Upper lobe of left lung (tissue), 6 donors: ENCODE results near the gene HEG1. TPM values are rescaled to one million over a fixed set of nuclear protein-coding genes. Genes with fewer than 3 reads are reported as not detected.

Experiments
- ATAC-seq, 2 donors: fragments of 200-7000 bp; cut with Tn5 transposase; one replicate each; pipeline ENCODE4 v1.9.1; 2022; ENCODE audit warnings: mild to moderate bottlenecking in 2 of 2, moderate library complexity in 2 of 2; ENCODE audit not compliant: low FRiP score in 2 of 2
- DNase-seq, 2 donors: peaks; one replicate each; pipeline ENCODE4 v3.0.0-alpha.2; 2019 to 2020
- H3K27ac ChIP-seq, 4 donors: fragments of 200-600 bp; sonication (generic); one replicate each; pipeline ENCODE4 v1.5.1; 2016 to 2019
- H3K27me3 ChIP-seq, 4 donors: fragments of 200-600 bp; sonication (generic); one replicate each; pipeline ENCODE4 v1.5.1; 2017 to 2019
- H3K36me3 ChIP-seq, 4 donors: fragments of 200-600 bp; sonication (generic); one replicate each; pipeline ENCODE4 v1.5.1; 2016 to 2019
- H3K4me1 ChIP-seq, 4 donors: fragments of 200-600 bp; sonication (generic); one replicate each; pipeline ENCODE4 v1.5.1; 2018 to 2019
- H3K4me3 ChIP-seq, 4 donors: fragments of 200-600 bp; sonication (generic); one replicate each; pipeline ENCODE4 v1.5.1; 2017 to 2019; ENCODE audit warnings: mild to moderate bottlenecking in 2 of 4, moderate library complexity in 1 of 4
- H3K9me3 ChIP-seq, 4 donors: fragments of 200-600 bp; sonication (generic); one replicate each; pipeline ENCODE4 v1.5.1; 2018 to 2019
- CTCF ChIP-seq, 6 experiments: fragments of 450-650 bp in 4 of 6; fragments of 200-600 bp in 2 of 6; sonication (generic) in 2 of 6; IDR thresholded peaks; one replicate each; pipeline ENCODE4 v1.5.1; 2016 to 2019; ENCODE audit warnings: antibody characterized with exemption in 6 of 6
- EP300 ChIP-seq, 4 donors: sonication (generic); formaldehyde crosslinking; IDR thresholded peaks; one replicate each; pipeline ENCODE4 v1.5.1; 2017; ENCODE audit warnings: antibody characterized with exemption in 4 of 4, control low read depth in 2 of 4
- POLR2A ChIP-seq, 4 donors: fragments of 450-650 bp; IDR thresholded peaks; one replicate each; pipeline ENCODE4 v1.5.1; 2016 to 2017; ENCODE audit warnings: antibody characterized with exemption in 4 of 4, mild to moderate bottlenecking in 2 of 4
- POLR2AphosphoS5 ChIP-seq, 2 donors: sonication (generic); formaldehyde crosslinking; IDR thresholded peaks; one replicate each; pipeline ENCODE4 v1.5.1; 2017; ENCODE audit warnings: antibody characterized with exemption in 2 of 2
- WGBS, 2 donors: methylation state at CpG; one replicate each; pipeline ENCODE4 v1.1.5; 2017 to 2018; 5-methylcytosine and 5-hydroxymethylcytosine counted together
- total RNA-seq, 6 donors: library from RNA; depleted of rRNA in 4 of 6; stranded (reverse); fragments of >200 nt in 4 of 6; gene quantifications; one replicate each; pipeline versions ENCODE4 v1.1.0 to v1.2.1, GENCODE V29; 2016 to 2021
- donor health status: DM: no; HTN: no; CAD: no; lungs with moderate emphysema.
- donor health status: DM: no; HTN: yes; CAD: no; lungs with severe emphysema.

HEG1 gene
- total RNA-seq, 6 donors from 2014 or later: 45.1 to 168 (median 100) TPM

DNA sequence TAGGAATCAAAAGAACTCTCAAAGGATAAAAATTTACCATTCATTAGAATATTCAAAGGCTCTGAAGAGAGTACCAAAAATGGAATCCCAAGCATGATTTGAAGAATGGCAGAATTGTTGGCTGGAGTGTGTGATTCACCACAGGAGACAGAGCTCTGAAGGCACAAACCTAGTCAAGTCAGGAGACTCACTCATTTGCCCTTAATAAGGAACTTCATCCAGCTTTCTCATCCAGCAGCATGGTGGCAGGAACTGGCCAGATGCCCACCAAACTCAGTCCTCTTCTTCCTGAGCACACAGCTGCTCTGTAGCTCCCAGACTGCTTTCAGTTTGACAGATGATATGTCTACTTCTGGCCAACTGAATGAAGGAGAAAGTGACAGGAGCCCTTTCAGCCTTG, 16.5 kb upstream of the HEG1 start:
- DNase-seq (no peak), ATAC-seq (no peak)
- no peaks in the 10 kb centered on the region for H3K36me3 ChIP-seq
- TF ChIP-seq EP300 (IDR thresholded peaks at IDR 0.05) (no peak), POLR2AphosphoS5 (IDR thresholded peaks at IDR 0.05) (no peak), CTCF (IDR thresholded peaks at IDR 0.05) (no peak), POLR2A (IDR thresholded peaks at IDR 0.05) (no peak)
- H3K4me1 ChIP-seq: peaks cover 0 to 9% (median 6%) of the 10 kb centered on the region in 4 donors
- H3K9me3 ChIP-seq: no peaks in the 10 kb centered on the region
- H3K27me3 ChIP-seq: no peaks in the 10 kb centered on the region
- H3K27ac ChIP-seq: peak overlapping the region in 1 of 4 donors; percentile 5
- H3K4me3 ChIP-seq: no peak overlapping the region

- no peaks in the 10 kb centered on the region for H3K36me3 ChIP-seq
- no peaks in the 10 kb centered on the region for H3K27me3 ChIP-seq
- peaks cover 0 to 9% (median 6%) of the 10 kb centered on the region in 4 donors for H3K4me1 ChIP-seq
- 97% methylated on average over 7 of the region's 7 CpGs for WGBS, 2 donors
- no peak overlapping the region for H3K27ac ChIP-seq
- DNase-seq (no peak), ATAC-seq (no peak)
- no peaks in the 10 kb centered on the region for H3K9me3 ChIP-seq
- TF ChIP-seq EP300 (IDR thresholded peaks at IDR 0.05): no peak
- no peak for TF ChIP-seq POLR2AphosphoS5 (IDR thresholded peaks at IDR 0.05)
- TF ChIP-seq POLR2A (IDR thresholded peaks at IDR 0.05): no peak
- no peak for TF ChIP-seq CTCF (IDR thresholded peaks at IDR 0.05)
- no peak overlapping the region for H3K4me3 ChIP-seq
Measured at GRCh38 chr3:125069968-125070745, 14.4 kb upstream of the HEG1 start.

DNA sequence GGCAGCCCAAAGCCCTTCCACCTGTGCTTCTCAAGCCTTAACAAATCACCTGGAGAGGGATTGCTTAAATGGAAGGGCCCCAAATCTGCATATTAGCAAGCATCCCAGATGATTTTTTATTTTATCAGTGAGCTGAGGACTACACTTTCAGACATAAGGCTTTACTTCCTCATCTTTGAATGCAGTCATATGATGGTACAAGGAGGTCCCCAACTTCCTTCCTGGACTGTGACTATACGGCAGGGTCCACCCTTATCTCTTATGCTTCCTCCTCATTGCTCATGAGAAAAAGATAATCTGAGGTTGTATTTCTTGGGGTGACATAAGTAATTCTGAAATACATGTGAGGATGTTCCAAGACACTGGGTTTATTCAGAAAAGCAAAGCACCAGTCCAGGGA, 13.7 kb upstream of the HEG1 start:
- Histone ChIP-seq H3K4me1 (peaks cover 0 to 9% (median 6%) of the 10 kb centered on the region in 4 donors), H3K27ac (no peak overlapping the region), H3K4me3 (no peak overlapping the region), H3K9me3 (no peaks in the 10 kb centered on the region), H3K36me3 (no peaks in the 10 kb centered on the region), H3K27me3 (no peaks in the 10 kb centered on the region)
- no peak for TF ChIP-seq POLR2AphosphoS5 (IDR thresholded peaks at IDR 0.05)
- TF ChIP-seq EP300 (IDR thresholded peaks at IDR 0.05): peak in 1 of 4 donors; percentile 53
- no peak for DNase-seq
- ATAC-seq: peak; percentile 39 to 49
- 38 to 45% methylated on average over 1 of the region's 1 CpG for WGBS, 2 donors

- H3K27me3 ChIP-seq: no peaks in the 10 kb centered on the region
- WGBS, 2 donors: 93 to 94% methylated on average over 4 of the region's 4 CpGs
- DNase-seq (no peak), ATAC-seq (no peak)
- no peaks in the 10 kb centered on the region for H3K9me3 ChIP-seq
- no peak overlapping the region for H3K4me3 ChIP-seq
- TF ChIP-seq POLR2A (IDR thresholded peaks at IDR 0.05): no peak
- no peak for TF ChIP-seq CTCF (IDR thresholded peaks at IDR 0.05)
- TF ChIP-seq EP300 (IDR thresholded peaks at IDR 0.05): no peak
- no peak for TF ChIP-seq POLR2AphosphoS5 (IDR thresholded peaks at IDR 0.05)
- no peak overlapping the region for H3K27ac ChIP-seq
- H3K36me3 ChIP-seq: no peaks in the 10 kb centered on the region
- peaks cover 5 to 16% (median 13%) of the 10 kb centered on the region in 4 donors for H3K4me1 ChIP-seq
Measured at GRCh38 chr3:125068265-125068664, 12.5 kb upstream of the HEG1 start.

- WGBS, 2 donors: 87 to 88% methylated on average over 3 of the region's 3 CpGs
- ATAC-seq (no peak), DNase-seq (no peak)
- TF ChIP-seq CTCF (IDR thresholded peaks at IDR 0.05): no peak
- TF ChIP-seq EP300 (IDR thresholded peaks at IDR 0.05): no peak
- no peak for TF ChIP-seq POLR2AphosphoS5 (IDR thresholded peaks at IDR 0.05)
- no peak for TF ChIP-seq POLR2A (IDR thresholded peaks at IDR 0.05)
- Histone ChIP-seq H3K4me3 (no peak overlapping the region), H3K9me3 (no peaks in the 10 kb centered on the region), H3K4me1 (peaks cover 15 to 26% (median 23%) of the 10 kb centered on the region in 4 donors), H3K27me3 (no peaks in the 10 kb centered on the region), H3K27ac (no peak overlapping the region), H3K36me3 (no peaks in the 10 kb centered on the region)
Measured at GRCh38 chr3:125067225-125067624, 11.4 kb upstream of the HEG1 start.
